ENCODE results near the gene MYOC. TPM values are rescaled to one million over a fixed set of nuclear protein-coding genes. Genes with fewer than 3 reads are reported as not detected.

Gene MYOC
- total RNA-seq, 1 donor from 2014 or later: not detected

DNA sequence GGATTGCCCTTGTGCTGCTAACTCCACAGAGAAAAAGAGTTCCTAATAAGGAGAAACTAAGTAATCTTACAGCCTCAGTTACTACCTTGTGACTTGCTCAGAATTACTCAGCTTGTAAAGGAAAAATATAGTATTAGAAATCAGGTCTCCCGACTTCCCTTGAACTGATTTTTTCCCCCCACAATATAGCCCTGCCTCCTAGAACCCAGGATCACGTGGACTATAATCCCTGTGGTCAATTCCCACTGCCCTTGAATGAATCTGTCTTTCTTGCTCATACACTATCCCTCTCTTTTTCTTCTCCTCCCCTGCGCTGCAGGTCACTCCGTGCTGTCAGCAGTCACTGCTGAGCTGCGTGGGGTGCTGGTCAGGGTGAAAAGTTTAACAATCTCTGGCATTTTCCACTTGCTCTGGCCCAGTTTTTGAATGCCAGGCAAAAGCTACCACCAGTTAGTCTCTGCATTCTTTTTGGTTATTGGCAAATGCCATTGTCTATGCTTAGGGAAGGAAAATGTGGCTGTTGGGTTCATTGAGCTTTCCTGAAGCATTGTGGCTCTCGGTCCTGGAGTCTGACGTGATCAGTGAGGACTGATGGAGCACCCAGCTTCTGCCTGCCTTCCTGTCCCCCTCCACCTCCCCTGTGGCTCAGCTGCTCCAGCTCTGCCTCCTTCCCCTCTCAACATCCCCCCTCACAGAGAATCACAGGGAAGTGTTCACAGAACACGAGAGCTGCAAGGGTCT lies 1.9 kb upstream of the MYOC start:
- H3K4me1 ChIP-seq (ENCODE audit: insufficient read depth, low read length): no peaks in the 10 kb centered on the region
- no peaks in the 10 kb centered on the region for H3K79me2 ChIP-seq (ENCODE audit: insufficient read depth, low read length)
- H3K27ac ChIP-seq (ENCODE audit: low read depth, low read length): no peak overlapping the region
- DNase-seq (ENCODE audit: low read depth) (peak; percentile 65), FAIRE-seq (peak; percentile 13)
- no peak for TF ChIP-seq EZH2 (IDR thresholded peaks at IDR 0.05; ENCODE audit: insufficient read depth, low read length)
- TF ChIP-seq, protein P1, sequence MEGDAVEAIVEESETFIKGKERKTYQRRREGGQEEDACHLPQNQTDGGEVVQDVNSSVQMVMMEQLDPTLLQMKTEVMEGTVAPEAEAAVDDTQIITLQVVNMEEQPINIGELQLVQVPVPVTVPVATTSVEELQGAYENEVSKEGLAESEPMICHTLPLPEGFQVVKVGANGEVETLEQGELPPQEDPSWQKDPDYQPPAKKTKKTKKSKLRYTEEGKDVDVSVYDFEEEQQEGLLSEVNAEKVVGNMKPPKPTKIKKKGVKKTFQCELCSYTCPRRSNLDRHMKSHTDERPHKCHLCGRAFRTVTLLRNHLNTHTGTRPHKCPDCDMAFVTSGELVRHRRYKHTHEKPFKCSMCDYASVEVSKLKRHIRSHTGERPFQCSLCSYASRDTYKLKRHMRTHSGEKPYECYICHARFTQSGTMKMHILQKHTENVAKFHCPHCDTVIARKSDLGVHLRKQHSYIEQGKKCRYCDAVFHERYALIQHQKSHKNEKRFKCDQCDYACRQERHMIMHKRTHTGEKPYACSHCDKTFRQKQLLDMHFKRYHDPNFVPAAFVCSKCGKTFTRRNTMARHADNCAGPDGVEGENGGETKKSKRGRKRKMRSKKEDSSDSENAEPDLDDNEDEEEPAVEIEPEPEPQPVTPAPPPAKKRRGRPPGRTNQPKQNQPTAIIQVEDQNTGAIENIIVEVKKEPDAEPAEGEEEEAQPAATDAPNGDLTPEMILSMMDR (IDR thresholded peaks at IDR 0.05; ENCODE audit: insufficient read depth, low read depth, low read length): no peak
- H3K4me3 Mint-ChIP-seq (ENCODE audit: unreplicated experiment): no peak overlapping the region
- H3K9ac ChIP-seq (ENCODE audit: low read length): no peak overlapping the region
- H3K4me3 ChIP-seq (ENCODE audit: insufficient read depth, low read depth, low read length): no peak overlapping the region
- peaks cover 16% of the 10 kb centered on the region for H3K4me1 Mint-ChIP-seq (ENCODE audit: low read depth, unreplicated experiment)
- no peaks in the 10 kb centered on the region for H3K9me3 ChIP-seq (ENCODE audit: insufficient read depth, low read depth, low read length)
- H3K27ac Mint-ChIP-seq (ENCODE audit: unreplicated experiment): no peak overlapping the region
- peak overlapping the region; percentile 64 for H2AFZ ChIP-seq (ENCODE audit: low read depth, low read length)
- H3K36me3 ChIP-seq (ENCODE audit: insufficient read depth, low read length): no peaks in the 10 kb centered on the region
- no peaks in the 10 kb centered on the region for H3K36me3 Mint-ChIP-seq (ENCODE audit: low read depth, unreplicated experiment)
- no peaks in the 10 kb centered on the region for H3K9me3 Mint-ChIP-seq (ENCODE audit: unreplicated experiment)
- no peaks in the 10 kb centered on the region for H4K20me1 ChIP-seq (ENCODE audit: insufficient read depth, low read length)
- peaks cover 3% of the 10 kb centered on the region for H3K27me3 ChIP-seq (ENCODE audit: insufficient read depth, low read length)
- peak overlapping the region; percentile 40 for H3K4me2 ChIP-seq (ENCODE audit: low read length)
- no peaks in the 10 kb centered on the region for H3K27me3 Mint-ChIP-seq (ENCODE audit: low read depth, unreplicated experiment)

DNA sequence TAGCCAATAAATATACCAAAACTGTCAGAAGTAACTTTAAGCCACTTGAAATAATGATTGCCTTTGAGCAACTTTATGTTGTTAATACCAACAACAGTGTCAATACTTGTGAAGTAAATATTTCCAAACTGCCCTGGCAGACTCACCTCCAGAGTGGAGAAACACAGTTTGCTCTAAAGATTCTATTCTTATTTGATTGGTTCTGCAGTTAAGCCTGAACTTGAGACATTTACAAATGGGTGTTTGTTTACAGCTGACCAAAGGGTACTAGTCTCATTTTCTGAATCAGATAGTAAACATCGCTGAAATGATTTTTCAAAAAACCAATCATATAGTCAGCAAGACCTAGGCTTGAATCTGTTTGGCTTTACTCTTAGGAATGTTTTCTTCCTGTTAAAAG lies 1.3 kb upstream of the MYOC start:
- no peaks in the 10 kb centered on the region for H4K20me1 ChIP-seq (ENCODE audit: insufficient read depth, low read length)
- no peak for FAIRE-seq
- H3K79me2 ChIP-seq (ENCODE audit: insufficient read depth, low read length): no peaks in the 10 kb centered on the region
- no peaks in the 10 kb centered on the region for H3K4me1 ChIP-seq (ENCODE audit: insufficient read depth, low read length)
- Mint-ChIP-seq H3K36me3 (ENCODE audit: low read depth, unreplicated experiment) (no peaks in the 10 kb centered on the region), H3K4me1 (ENCODE audit: low read depth, unreplicated experiment) (peaks cover 16% of the 10 kb centered on the region), H3K27ac (ENCODE audit: unreplicated experiment) (no peak overlapping the region), H3K9me3 (ENCODE audit: unreplicated experiment) (no peaks in the 10 kb centered on the region), H3K27me3 (ENCODE audit: low read depth, unreplicated experiment) (no peaks in the 10 kb centered on the region), H3K4me3 (ENCODE audit: unreplicated experiment) (no peak overlapping the region)
- TF ChIP-seq, protein P1 (IDR thresholded peaks at IDR 0.05; ENCODE audit: insufficient read depth, low read depth, low read length): no peak
- TF ChIP-seq EZH2 (IDR thresholded peaks at IDR 0.05; ENCODE audit: insufficient read depth, low read length): no peak
- peaks cover 3% of the 10 kb centered on the region for H3K27me3 ChIP-seq (ENCODE audit: insufficient read depth, low read length)
- no peak overlapping the region for H3K9ac ChIP-seq (ENCODE audit: low read length)
- H3K9me3 ChIP-seq (ENCODE audit: insufficient read depth, low read depth, low read length): no peaks in the 10 kb centered on the region
- no peak overlapping the region for H2AFZ ChIP-seq (ENCODE audit: low read depth, low read length)
- no peaks in the 10 kb centered on the region for H3K36me3 ChIP-seq (ENCODE audit: insufficient read depth, low read length)
- H3K4me3 ChIP-seq (ENCODE audit: insufficient read depth, low read depth, low read length): no peak overlapping the region
- DNase-seq (ENCODE audit: low read depth): no peak
- no peak overlapping the region for H3K27ac ChIP-seq (ENCODE audit: low read depth, low read length)
- H3K4me2 ChIP-seq (ENCODE audit: low read length): peak overlapping the region; percentile 40

DNA sequence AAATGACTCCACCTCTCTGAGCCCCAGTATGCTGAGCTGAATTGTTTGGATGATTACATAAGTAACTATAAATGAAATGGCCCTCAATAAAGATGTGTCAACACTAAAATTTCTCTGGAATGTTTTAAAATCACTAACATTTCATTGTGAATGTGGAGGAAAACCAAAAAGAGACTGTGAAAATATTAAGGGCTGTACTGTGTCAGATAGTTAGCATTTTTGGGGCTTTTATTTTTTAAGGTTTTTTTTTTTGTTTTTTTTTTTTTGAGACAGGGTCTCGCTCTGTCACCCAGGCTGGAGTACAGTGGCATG lies 6.3 kb downstream of the MYOC start:
- DNase-seq (ENCODE audit: low read depth) (no peak), FAIRE-seq (no peak)
- no peaks in the 10 kb centered on the region for H3K36me3 Mint-ChIP-seq (ENCODE audit: low read depth, unreplicated experiment)
- no peaks in the 10 kb centered on the region for H3K4me1 ChIP-seq (ENCODE audit: insufficient read depth, low read length)
- no peak overlapping the region for H2AFZ ChIP-seq (ENCODE audit: low read depth, low read length)
- no peak overlapping the region for H3K27ac Mint-ChIP-seq (ENCODE audit: unreplicated experiment)
- H3K36me3 ChIP-seq (ENCODE audit: insufficient read depth, low read length): no peaks in the 10 kb centered on the region
- no peaks in the 10 kb centered on the region for H3K4me1 Mint-ChIP-seq (ENCODE audit: low read depth, unreplicated experiment)
- H3K9ac ChIP-seq (ENCODE audit: low read length): no peak overlapping the region
- H3K27me3 Mint-ChIP-seq (ENCODE audit: low read depth, unreplicated experiment): no peaks in the 10 kb centered on the region
- no peaks in the 10 kb centered on the region for H3K9me3 Mint-ChIP-seq (ENCODE audit: unreplicated experiment)
- no peaks in the 10 kb centered on the region for H3K9me3 ChIP-seq (ENCODE audit: insufficient read depth, low read depth, low read length)
- TF ChIP-seq, protein P1 (IDR thresholded peaks at IDR 0.05; ENCODE audit: insufficient read depth, low read depth, low read length): no peak
- TF ChIP-seq EZH2 (IDR thresholded peaks at IDR 0.05; ENCODE audit: insufficient read depth, low read length): no peak
- no peak overlapping the region for H3K4me2 ChIP-seq (ENCODE audit: low read length)
- H3K27ac ChIP-seq (ENCODE audit: low read depth, low read length): no peak overlapping the region
- no peaks in the 10 kb centered on the region for H3K79me2 ChIP-seq (ENCODE audit: insufficient read depth, low read length)
- H3K27me3 ChIP-seq (ENCODE audit: insufficient read depth, low read length): no peaks in the 10 kb centered on the region
- no peak overlapping the region for H3K4me3 ChIP-seq (ENCODE audit: insufficient read depth, low read depth, low read length)
- no peak overlapping the region for H3K4me3 Mint-ChIP-seq (ENCODE audit: unreplicated experiment)
- H4K20me1 ChIP-seq (ENCODE audit: insufficient read depth, low read length): no peaks in the 10 kb centered on the region

Data from astrocyte (in vitro differentiated cells and primary cell).